NT2/D1 (cell line): ENCODE data around the gene XRCC4.

Source experiments
- SUZ12 ChIP-seq: IDR thresholded peaks from 2 replicates; pipeline ENCODE4 v1.6.1; 2011; ENCODE audit not compliant: insufficient read length, insufficient read depth; ENCODE audit errors: extremely low read depth
- YY1 ChIP-seq: IDR thresholded peaks from 2 replicates; pipeline ENCODE4 v1.6.1; 2011; ENCODE audit not compliant: insufficient read length, insufficient read depth
- ZNF274 ChIP-seq: IDR thresholded peaks from 2 replicates; pipeline ENCODE4 v1.6.1; 2011; ENCODE audit warnings: mild to moderate bottlenecking, low read depth, low read length

- TF ChIP-seq YY1, result no peak
- no peak for TF ChIP-seq ZNF274
- TF ChIP-seq SUZ12, result no peak
Measured at GRCh38 chr5:83321483-83322055, 244.2 kb downstream of the XRCC4 start.
